NCI-H69 (cell line): ENCODE measurements around the gene MAPKBP1.
"Not testable (repeated sequence)": the region's sequence is repeated elsewhere in the genome, so short reads cannot be mapped to it uniquely, and the experiment has no call there.

ENCODE experiments used
- DNase-seq: peaks from one replicate; lab custom pipeline; 2025; lab: John Stamatoyannopoulos, UW

The MAPKBP1 gene

GRCh38 chr15:41774062-41774881, at the start of gene MAPKBP1:
Gene MAPKBP1, plus strand, starts transcription at chr15:41774484. Its CDS starts 792 bp downstream, at chr15:41775276.
- peak; percentile 95 for DNase-seq

- no peak for DNase-seq
These were observed 47.1 kb upstream of the MAPKBP1 start for GRCh38 chr15:41727143-41727542.

GRCh38 chr15:41728061-41728460, 46.2 kb upstream of the MAPKBP1 start:
- not testable (repeated sequence) for DNase-seq

GRCh38 chr15:41730543-41730942, 43.7 kb upstream of the MAPKBP1 start:
- DNase-seq = no peak

- no peak for DNase-seq
These were observed 41.8 kb upstream of the MAPKBP1 start for GRCh38 chr15:41732483-41732882.

- no peak for DNase-seq
These were observed 40.2 kb upstream of the MAPKBP1 start for GRCh38 chr15:41734079-41734478.

- DNase-seq = no peak
These were observed 39.2 kb upstream of the MAPKBP1 start for GRCh38 chr15:41735046-41735445.

- not testable (repeated sequence) for DNase-seq
These were observed 38.8 kb upstream of the MAPKBP1 start for GRCh38 chr15:41735492-41735891.

- no peak for DNase-seq
These were observed 27.5 kb upstream of the MAPKBP1 start for GRCh38 chr15:41746802-41747201.

- no peak for DNase-seq
These were observed 18.1 kb upstream of the MAPKBP1 start for GRCh38 chr15:41756198-41756597.

GRCh38 chr15:41772720-41773331, 1.5 kb upstream of the MAPKBP1 start:
- peak; percentile 68 for DNase-seq

GRCh38 chr15:41773332-41773728, 954 bp upstream of the MAPKBP1 start:
- peak; percentile 24 for DNase-seq

- DNase-seq = no peak
These were observed 589 bp upstream of the MAPKBP1 start for GRCh38 chr15:41773729-41774061.

- DNase-seq = no peak
These were observed 666 bp downstream of the MAPKBP1 start for GRCh38 chr15:41774882-41775417.

- no peak for DNase-seq
These were observed 1.4 kb downstream of the MAPKBP1 start for GRCh38 chr15:41775651-41776050.

GRCh38 chr15:41777421-41777973, 3.2 kb downstream of the MAPKBP1 start:
- DNase-seq = no peak

GRCh38 chr15:41778521-41778920, 4.2 kb downstream of the MAPKBP1 start:
- no peak for DNase-seq

- DNase-seq = no peak
These were observed 5.4 kb downstream of the MAPKBP1 start for GRCh38 chr15:41779662-41780157.

- no peak for DNase-seq
These were observed 6.0 kb downstream of the MAPKBP1 start for GRCh38 chr15:41780266-41780665.

GRCh38 chr15:41780727-41781126, 6.4 kb downstream of the MAPKBP1 start:
- no peak for DNase-seq

GRCh38 chr15:41782371-41783282, 8.3 kb downstream of the MAPKBP1 start:
- DNase-seq = no peak

- DNase-seq = no peak
These were observed 9.0 kb downstream of the MAPKBP1 start for GRCh38 chr15:41783296-41783695.
